Neuronal stem cell (in vitro differentiated cells): ENCODE measurements around the gene ELF2.
"Not testable (repeated sequence)": the region's sequence is repeated elsewhere in the genome, so short reads cannot be mapped to it uniquely, and the experiment has no call there.

Experiments used
- DNase-seq: peaks from one replicate; pipeline ENCODE4 v3.0.0-alpha.2; 2013; ENCODE audit warnings: low spot score
- H2AFZ ChIP-seq: one replicate; pipeline ENCODE4 v1.6.1; 2013; ENCODE audit warnings: mild to moderate bottlenecking, low read length, inconsistent platforms
- H2AK5ac ChIP-seq: 2 replicates; pipeline ENCODE4 v1.6.1; 2013; ENCODE audit warnings: low read depth, mild to moderate bottlenecking, inconsistent platforms, low read length, moderate library complexity, mixed read lengths
- H2BK120ac ChIP-seq: 2 replicates; pipeline ENCODE4 v1.6.1; 2013; ENCODE audit warnings: low read depth, mild to moderate bottlenecking, inconsistent platforms, low read length, moderate library complexity, mixed read lengths
- H2BK12ac ChIP-seq: one replicate; pipeline ENCODE4 v1.6.1; 2013; ENCODE audit warnings: low read length, inconsistent platforms
- H2BK15ac ChIP-seq: 2 replicates; pipeline ENCODE4 v1.6.1; 2013; ENCODE audit warnings: mild to moderate bottlenecking, low read length, inconsistent platforms, mixed read lengths
- H2BK5ac ChIP-seq: one replicate; pipeline ENCODE4 v1.6.1; 2013; ENCODE audit warnings: inconsistent platforms, mild to moderate bottlenecking, low read length, moderate library complexity
- H3K14ac ChIP-seq: one replicate; pipeline ENCODE4 v1.6.1; 2013; ENCODE audit warnings: low read length, inconsistent platforms
- H3K18ac ChIP-seq: 2 replicates; pipeline ENCODE4 v1.6.1; 2013; ENCODE audit warnings: low read length, inconsistent platforms
- H3K23ac ChIP-seq: 2 replicates; pipeline ENCODE4 v1.6.1; 2013; ENCODE audit warnings: low read depth, mild to moderate bottlenecking, mixed read lengths, low read length, inconsistent platforms; ENCODE audit not compliant: poor library complexity
- H3K27ac ChIP-seq: replicated peaks from 3 replicates; pipeline ENCODE4 v1.5.1; 2013; ENCODE audit warnings: low read length, inconsistent platforms
- H3K27me3 ChIP-seq, 3 experiments: 2 replicates each; pipeline ENCODE4 v1.6.1; 2013; ENCODE audit warnings: low read length in 3 of 3, mild to moderate bottlenecking in 2 of 3, inconsistent platforms in 1 of 3, low read depth in 1 of 3, mixed read lengths in 1 of 3, moderate library complexity in 1 of 3; ENCODE audit not compliant: control insufficient read depth in 3 of 3, insufficient read depth in 3 of 3
- H3K36me3 ChIP-seq, 2 donors: replicated peaks in 1 of 2; 2 replicates each; pipeline ENCODE4 v1.6.1; 2013; ENCODE audit warnings: low read length in 2 of 2; ENCODE audit not compliant: control insufficient read depth in 2 of 2, insufficient read depth in 2 of 2
- H3K4ac ChIP-seq: 2 replicates; pipeline ENCODE4 v1.6.1; 2013; ENCODE audit warnings: inconsistent platforms, mild to moderate bottlenecking, low read length, moderate library complexity
- H3K4me1 ChIP-seq, 2 donors: 1 replicate in 1 of 2; 2 replicates in 1 of 2; pipeline ENCODE4 v1.6.1; 2013; ENCODE audit warnings: low read length in 2 of 2, low read depth in 1 of 2; ENCODE audit not compliant: control insufficient read depth in 2 of 2, insufficient read depth in 1 of 2
- H3K4me2 ChIP-seq: one replicate; pipeline ENCODE4 v1.6.1; 2013; ENCODE audit warnings: mild to moderate bottlenecking, low read length, inconsistent platforms; ENCODE audit not compliant: insufficient read depth, poor library complexity, severe bottlenecking
- H3K4me3 ChIP-seq, 2 donors: 2 replicates each; pipeline ENCODE4 v1.5.1; 2013; ENCODE audit warnings: low read length in 2 of 2, mild to moderate bottlenecking in 2 of 2, inconsistent platforms in 1 of 2, moderate library complexity in 1 of 2
- H3K79me1 ChIP-seq: one replicate; pipeline ENCODE4 v1.6.1; 2013; ENCODE audit warnings: low read depth, mild to moderate bottlenecking, inconsistent platforms, low read length, moderate library complexity
- H3K9ac ChIP-seq: one replicate; pipeline ENCODE4 v1.6.1; 2013; ENCODE audit warnings: mild to moderate bottlenecking, low read depth, low read length, inconsistent platforms; ENCODE audit not compliant: poor library complexity
- H3K9me3 ChIP-seq, 2 donors: replicated peaks in 1 of 2; 2 replicates each; pipeline versions ENCODE3 to v1.6.1; 2013; ENCODE audit warnings: low read length in 2 of 2, mild to moderate bottlenecking in 2 of 2, inconsistent platforms in 1 of 2, low read depth in 1 of 2, mixed read lengths in 1 of 2, moderate library complexity in 1 of 2; ENCODE audit not compliant: control insufficient read depth in 2 of 2, insufficient read depth in 1 of 2
- H4K8ac ChIP-seq: one replicate; pipeline ENCODE4 v1.6.1; 2013; ENCODE audit warnings: low read depth, mild to moderate bottlenecking, inconsistent platforms, low read length, moderate library complexity
- H4K91ac ChIP-seq: one replicate; pipeline ENCODE4 v1.6.1; 2013; ENCODE audit warnings: low read length, low read depth, mild to moderate bottlenecking, inconsistent platforms; ENCODE audit not compliant: poor library complexity
- WGBS, 2 donors: extraction: QIAGEN DNeasy Blood & Tissue Kit; methylation state at CpG; one replicate each; pipeline ENCODE4 v1.1.7; 2013; ENCODE audit warnings: missing lambda C conversion rate in 2 of 2, mixed read lengths in 1 of 2; ENCODE audit not compliant: insufficient read length in 2 of 2, insufficient replicate concordance in 1 of 2; ENCODE audit errors: extremely low coverage in 2 of 2; 5-methylcytosine and 5-hydroxymethylcytosine counted together

The ELF2 gene

GRCh38 chr4:139219450-139220055 is 42.5 kb upstream of the ELF2 start:
- Histone ChIP-seq H3K36me3 (no peaks in the 10 kb centered on the region), H2AK5ac (no peak overlapping the region), H3K79me1 (no peaks in the 10 kb centered on the region), H3K4me2 (no peak overlapping the region), H3K27ac (no peak overlapping the region), H3K4me1 (no peaks in the 10 kb centered on the region), H3K9me3 (no peaks in the 10 kb centered on the region), H2BK120ac (no peak overlapping the region), H4K8ac (no peak overlapping the region), H2BK5ac (no peak overlapping the region), H3K18ac (no peak overlapping the region), H3K4ac (no peak overlapping the region), H3K27me3 (no peaks in the 10 kb centered on the region), H2AFZ (no peak overlapping the region), H2BK12ac (no peak overlapping the region), H3K9ac (no peak overlapping the region), H4K91ac (no peak overlapping the region), H3K23ac (no peak overlapping the region), H2BK15ac (no peak overlapping the region), H3K14ac (no peak overlapping the region), H3K4me3 (no peak overlapping the region)
- WGBS, 2 donors: no CpG with 5 or more reads among the region's 4 CpGs
- DNase-seq: no peak

- H3K4me1 ChIP-seq: peaks cover 0 to 2% of the 10 kb centered on the region in 2 donors
- H3K14ac ChIP-seq: no peak overlapping the region
- WGBS, 2 donors: no CpG with 5 or more reads among the region's 7 CpGs
- H2AFZ ChIP-seq: no peak overlapping the region
- no peak overlapping the region for H4K91ac ChIP-seq
- H3K4me2 ChIP-seq: no peak overlapping the region
- no peaks in the 10 kb centered on the region for H3K9me3 ChIP-seq
- no peak overlapping the region for H2BK5ac ChIP-seq
- no peaks in the 10 kb centered on the region for H3K79me1 ChIP-seq
- H3K9ac ChIP-seq: no peak overlapping the region
- H3K27ac ChIP-seq: no peak overlapping the region
- H3K23ac ChIP-seq: no peak overlapping the region
- H3K4me3 ChIP-seq: no peak overlapping the region
- DNase-seq: no peak
- H2AK5ac ChIP-seq: no peak overlapping the region
- H4K8ac ChIP-seq: no peak overlapping the region
- no peaks in the 10 kb centered on the region for H3K27me3 ChIP-seq
- no peak overlapping the region for H2BK12ac ChIP-seq
- H3K18ac ChIP-seq: no peak overlapping the region
- H2BK15ac ChIP-seq: no peak overlapping the region
- no peak overlapping the region for H3K4ac ChIP-seq
- H3K36me3 ChIP-seq: no peaks in the 10 kb centered on the region
- H2BK120ac ChIP-seq: no peak overlapping the region
Observed at GRCh38 chr4:139214039-139214534, 37.1 kb upstream of the ELF2 start.

GRCh38 chr4:139213633-139214032 is 36.6 kb upstream of the ELF2 start:
- not testable (repeated sequence) for H2AFZ ChIP-seq, H3K4ac ChIP-seq, H3K14ac ChIP-seq, H3K79me1 ChIP-seq, H3K36me3 ChIP-seq, H2BK15ac ChIP-seq, H2BK120ac ChIP-seq, H4K91ac ChIP-seq, H3K18ac ChIP-seq, H2AK5ac ChIP-seq, H3K23ac ChIP-seq, H3K27me3 ChIP-seq, H4K8ac ChIP-seq, H3K27ac ChIP-seq, H2BK5ac ChIP-seq, H3K4me3 ChIP-seq, H2BK12ac ChIP-seq, H3K4me2 ChIP-seq, H3K9me3 ChIP-seq, DNase-seq, H3K4me1 ChIP-seq, H3K9ac ChIP-seq
- no CpG with 5 or more reads among the region's 10 CpGs for WGBS, 2 donors

- Histone ChIP-seq H2BK12ac (no peak overlapping the region), H2BK5ac (no peak overlapping the region), H3K23ac (no peak overlapping the region), H2BK15ac (no peak overlapping the region), H3K4me1 (peaks cover 4 to 9% of the 10 kb centered on the region in 2 donors), H3K9ac (no peak overlapping the region), H3K36me3 (no peaks in the 10 kb centered on the region), H4K8ac (no peak overlapping the region), H3K79me1 (no peaks in the 10 kb centered on the region), H3K4ac (no peak overlapping the region), H3K14ac (no peak overlapping the region), H3K18ac (no peak overlapping the region), H2AFZ (no peak overlapping the region), H3K9me3 (no peaks in the 10 kb centered on the region), H3K4me3 (no peak overlapping the region), H3K27ac (no peak overlapping the region), H4K91ac (no peak overlapping the region), H3K4me2 (no peak overlapping the region), H2BK120ac (no peak overlapping the region), H2AK5ac (no peak overlapping the region), H3K27me3 (no peaks in the 10 kb centered on the region)
- WGBS, 2 donors: no CpG with 5 or more reads among the region's 3 CpGs
- DNase-seq: no peak
Observed at GRCh38 chr4:139212900-139213299, 35.9 kb upstream of the ELF2 start.
